KMS-11 (cell line): ENCODE results near the gene DGCR6L.
"Not testable (repeated sequence)": the region's sequence is repeated elsewhere in the genome, so short reads cannot be mapped to it uniquely, and the experiment has no call there.

Source experiments
- H2AFZ ChIP-seq: fragments of 200-600 bp; sonication (generic); 2 replicates; pipeline ENCODE4 v1.6.1; 2016; ENCODE audit warnings: antibody characterized with exemption, mixed run types, low read depth
- H3K27ac ChIP-seq: fragments of 200-600 bp; sonication (generic); 2 replicates; pipeline ENCODE4 v1.6.1; 2016; ENCODE audit warnings: mild to moderate bottlenecking, mixed run types
- H3K27me3 ChIP-seq: fragments of 200-600 bp; sonication (generic); 2 replicates; pipeline ENCODE4 v1.6.1; 2017; ENCODE audit warnings: mild to moderate bottlenecking, low read depth, mixed run types, moderate library complexity; ENCODE audit not compliant: insufficient read depth
- H3K36me3 ChIP-seq: fragments of 200-600 bp; sonication (generic); 2 replicates; pipeline ENCODE4 v1.6.1; 2017; ENCODE audit warnings: mild to moderate bottlenecking, mixed run types; ENCODE audit not compliant: insufficient read depth
- H3K4me1 ChIP-seq: fragments of 200-600 bp; sonication (generic); 2 replicates; pipeline ENCODE4 v1.6.1; 2016; ENCODE audit warnings: mild to moderate bottlenecking, low read depth, mixed run types; ENCODE audit not compliant: poor library complexity, severe bottlenecking
- H3K4me2 ChIP-seq: fragments of 200-600 bp; sonication (generic); 2 replicates; pipeline ENCODE4 v1.7.0; 2016; ENCODE audit warnings: mild to moderate bottlenecking, mixed run types
- H3K4me3 ChIP-seq: fragments of 200-600 bp; sonication (generic); IDR thresholded peaks from 2 replicates; pipeline ENCODE4 v1.6.1; 2017; ENCODE audit warnings: low read depth, low read length, mixed read lengths; ENCODE audit not compliant: insufficient read depth
- H3K79me2 ChIP-seq: fragments of 200-600 bp; sonication (generic); 2 replicates; pipeline ENCODE4 v1.6.1; 2016; ENCODE audit warnings: low read depth, mixed run types; ENCODE audit not compliant: insufficient read depth
- H3K9ac ChIP-seq: fragments of 200-600 bp; sonication (generic); 2 replicates; pipeline ENCODE4 v1.6.1; 2016; ENCODE audit warnings: mild to moderate bottlenecking, mixed run types
- H4K20me1 ChIP-seq: fragments of 200-600 bp; sonication (generic); 2 replicates; pipeline ENCODE4 v1.6.1; 2016; ENCODE audit warnings: mild to moderate bottlenecking, mixed run types; ENCODE audit not compliant: insufficient read depth
- TF ChIP-seq, protein P1 (sequence below): fragments of 200-600 bp; sonication (generic); conservative IDR thresholded peaks from 2 replicates; pipeline ENCODE4 v1.6.1; 2017; ENCODE audit warnings: low read depth, mild to moderate bottlenecking, antibody characterized with exemption, low read length, moderate library complexity, mixed read lengths

The DGCR6L gene

GRCh38 chr22:20279662-20280134 is 40.2 kb downstream of the DGCR6L start:
- no peak overlapping the region for H2AFZ ChIP-seq
- no peaks in the 10 kb centered on the region for H4K20me1 ChIP-seq
- H3K4me1 ChIP-seq, result no peaks in the 10 kb centered on the region
- H3K4me2 ChIP-seq, result no peak overlapping the region
- H3K27me3 ChIP-seq, result peaks cover 38% of the 10 kb centered on the region; the same call in 1 of the 2 replicates
- TF ChIP-seq, protein P1, sequence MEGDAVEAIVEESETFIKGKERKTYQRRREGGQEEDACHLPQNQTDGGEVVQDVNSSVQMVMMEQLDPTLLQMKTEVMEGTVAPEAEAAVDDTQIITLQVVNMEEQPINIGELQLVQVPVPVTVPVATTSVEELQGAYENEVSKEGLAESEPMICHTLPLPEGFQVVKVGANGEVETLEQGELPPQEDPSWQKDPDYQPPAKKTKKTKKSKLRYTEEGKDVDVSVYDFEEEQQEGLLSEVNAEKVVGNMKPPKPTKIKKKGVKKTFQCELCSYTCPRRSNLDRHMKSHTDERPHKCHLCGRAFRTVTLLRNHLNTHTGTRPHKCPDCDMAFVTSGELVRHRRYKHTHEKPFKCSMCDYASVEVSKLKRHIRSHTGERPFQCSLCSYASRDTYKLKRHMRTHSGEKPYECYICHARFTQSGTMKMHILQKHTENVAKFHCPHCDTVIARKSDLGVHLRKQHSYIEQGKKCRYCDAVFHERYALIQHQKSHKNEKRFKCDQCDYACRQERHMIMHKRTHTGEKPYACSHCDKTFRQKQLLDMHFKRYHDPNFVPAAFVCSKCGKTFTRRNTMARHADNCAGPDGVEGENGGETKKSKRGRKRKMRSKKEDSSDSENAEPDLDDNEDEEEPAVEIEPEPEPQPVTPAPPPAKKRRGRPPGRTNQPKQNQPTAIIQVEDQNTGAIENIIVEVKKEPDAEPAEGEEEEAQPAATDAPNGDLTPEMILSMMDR, result no peak
- H3K27ac ChIP-seq, result no peak overlapping the region
- no peaks in the 10 kb centered on the region for H3K79me2 ChIP-seq
- no peak overlapping the region for H3K4me3 ChIP-seq
- H3K9ac ChIP-seq, result no peak overlapping the region
- H3K36me3 ChIP-seq, result no peaks in the 10 kb centered on the region

DNA sequence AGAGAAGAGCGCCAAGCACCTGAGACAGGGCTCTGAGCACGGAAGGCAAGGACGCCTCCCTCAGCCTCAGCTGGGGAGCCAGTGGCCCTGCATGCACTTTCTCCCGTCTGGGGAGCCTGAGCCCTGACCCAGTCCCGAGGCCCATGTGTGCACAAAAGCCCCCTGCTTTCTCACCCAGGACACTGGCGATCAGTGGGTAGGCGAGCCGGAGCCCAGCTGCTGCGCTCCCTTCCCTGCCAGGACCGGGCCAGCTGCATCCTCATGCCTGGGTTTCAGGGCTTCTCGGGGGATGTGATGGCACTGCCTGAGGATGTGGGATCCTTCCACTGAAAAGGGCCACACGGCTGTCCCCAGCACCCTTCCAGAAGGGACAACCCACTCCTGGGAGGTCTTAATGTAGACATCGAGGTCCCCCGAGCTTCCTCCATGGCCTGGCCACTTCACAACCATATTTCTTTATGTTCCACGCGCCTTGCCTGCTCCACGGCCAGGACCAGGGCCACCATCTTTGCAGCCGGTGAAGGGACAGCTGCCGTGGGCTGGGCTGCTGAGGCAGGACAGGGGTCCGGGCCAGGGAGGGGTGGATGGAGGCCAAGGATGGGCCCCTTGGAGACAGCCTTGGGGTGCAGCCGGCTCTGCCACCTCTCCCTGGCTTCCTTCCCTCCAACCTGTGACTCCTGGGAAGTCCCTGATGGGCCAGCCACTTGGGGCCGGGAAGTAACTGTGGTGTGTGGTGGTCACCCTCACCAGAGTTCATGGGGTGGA is 41.0 kb downstream of the DGCR6L start:
- not testable (repeated sequence) for H3K4me3 ChIP-seq, H3K27ac ChIP-seq, H2AFZ ChIP-seq, H3K4me2 ChIP-seq, H4K20me1 ChIP-seq, H3K79me2 ChIP-seq, H3K36me3 ChIP-seq, H3K9ac ChIP-seq, H3K4me1 ChIP-seq
- peaks cover 42% of the 10 kb centered on the region; the same call in 1 of the 2 replicates for H3K27me3 ChIP-seq

- not testable (repeated sequence) for H3K27ac ChIP-seq, H3K4me2 ChIP-seq, H3K36me3 ChIP-seq, H3K4me3 ChIP-seq, H4K20me1 ChIP-seq, H3K4me1 ChIP-seq, H2AFZ ChIP-seq, H3K79me2 ChIP-seq, H3K9ac ChIP-seq
- H3K27me3 ChIP-seq, result peaks cover 44% of the 10 kb centered on the region; the same call in 1 of the 2 replicates
These were observed 41.8 kb downstream of the DGCR6L start for GRCh38 chr22:20277936-20278635.

DNA sequence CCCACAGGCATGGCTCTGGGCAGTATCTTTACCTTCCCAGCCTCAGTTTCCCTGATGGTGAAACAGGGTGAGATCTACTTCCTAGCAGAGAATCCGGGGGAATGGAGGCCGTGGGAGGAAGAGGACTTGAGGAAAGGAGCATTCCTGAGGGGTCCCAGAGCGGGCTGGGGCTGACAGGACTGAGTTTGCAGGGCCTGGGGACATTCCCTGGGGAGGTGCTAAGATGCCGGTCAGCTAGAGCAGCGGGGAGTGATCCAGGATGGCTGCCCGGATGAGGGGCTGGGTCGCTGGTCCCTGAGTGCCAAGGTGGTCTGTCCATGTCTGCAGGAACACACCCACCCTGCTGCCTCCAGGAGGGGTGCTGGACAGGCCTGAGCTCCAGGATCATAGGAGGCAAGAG is 43.4 kb downstream of the DGCR6L start:
- TF ChIP-seq, protein P1, result no peak
- no peaks in the 10 kb centered on the region for H3K79me2 ChIP-seq
- no peak overlapping the region for H3K4me3 ChIP-seq
- H4K20me1 ChIP-seq, result no peaks in the 10 kb centered on the region
- no peaks in the 10 kb centered on the region for H3K4me1 ChIP-seq
- no peak overlapping the region for H3K27ac ChIP-seq
- H2AFZ ChIP-seq, result no peak overlapping the region
- H3K36me3 ChIP-seq, result no peaks in the 10 kb centered on the region
- no peak overlapping the region for H3K9ac ChIP-seq
- H3K4me2 ChIP-seq, result no peak overlapping the region
- peaks cover 45% of the 10 kb centered on the region; the same call in 1 of the 2 replicates for H3K27me3 ChIP-seq

DNA sequence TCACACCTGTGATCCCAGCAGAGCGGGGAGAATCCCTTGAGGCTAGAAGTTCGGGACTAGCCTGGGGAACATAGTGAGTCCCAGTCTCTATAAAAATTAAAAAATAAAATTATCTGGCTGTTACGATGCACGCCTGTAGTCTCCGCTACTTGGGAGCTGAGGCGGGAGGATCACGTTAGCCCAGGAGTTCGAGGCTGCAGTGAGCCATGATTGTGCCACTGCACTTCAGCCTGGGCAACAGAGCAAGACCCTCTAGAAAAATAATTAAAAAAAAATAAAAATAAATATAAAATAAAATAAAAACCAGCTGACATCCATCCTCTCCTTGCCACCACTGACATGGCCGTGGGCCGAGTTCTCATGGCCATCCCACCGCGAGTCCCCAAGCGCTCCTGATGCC is 44.0 kb downstream of the DGCR6L start:
- no peak overlapping the region for H3K9ac ChIP-seq
- H2AFZ ChIP-seq, result no peak overlapping the region
- no peaks in the 10 kb centered on the region for H3K4me1 ChIP-seq
- no peak overlapping the region for H3K27ac ChIP-seq
- H3K36me3 ChIP-seq, result no peaks in the 10 kb centered on the region
- H3K4me3 ChIP-seq, result no peak overlapping the region
- peaks cover 44% of the 10 kb centered on the region; the same call in 1 of the 2 replicates for H3K27me3 ChIP-seq
- H3K79me2 ChIP-seq, result no peaks in the 10 kb centered on the region
- H4K20me1 ChIP-seq, result no peaks in the 10 kb centered on the region
- H3K4me2 ChIP-seq, result no peak overlapping the region
- TF ChIP-seq, protein P1, result no peak

DNA sequence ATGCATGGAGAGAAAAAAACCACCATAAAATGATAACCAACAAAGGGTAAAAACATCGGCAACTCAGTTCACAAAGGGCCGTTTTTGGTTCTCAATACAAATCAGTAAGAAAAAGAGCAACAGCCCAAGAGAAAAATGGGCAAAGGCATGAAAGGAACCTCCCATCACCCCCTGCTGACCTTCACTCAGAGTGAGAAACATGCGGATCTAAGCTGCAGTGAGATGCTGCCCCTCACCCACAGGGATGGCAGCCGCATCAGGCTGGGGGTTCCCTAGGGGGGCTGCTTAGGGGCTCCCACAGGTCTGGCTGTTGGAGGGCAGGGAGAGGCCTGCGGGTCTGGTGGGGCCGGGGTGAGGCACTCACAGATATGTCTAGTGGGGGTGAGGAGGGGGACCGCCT is 44.5 kb downstream of the DGCR6L start:
- not testable (repeated sequence) for H3K36me3 ChIP-seq, H3K4me2 ChIP-seq, H3K9ac ChIP-seq, H3K4me1 ChIP-seq, H4K20me1 ChIP-seq, H3K79me2 ChIP-seq, H3K27ac ChIP-seq, H3K4me3 ChIP-seq, H2AFZ ChIP-seq
- H3K27me3 ChIP-seq, result peaks cover 41% of the 10 kb centered on the region; the same call in 1 of the 2 replicates

GRCh38 chr22:20274374-20274773 is 45.5 kb downstream of the DGCR6L start:
- not testable (repeated sequence) for H3K27ac ChIP-seq, H3K9ac ChIP-seq, H3K79me2 ChIP-seq, H3K4me3 ChIP-seq, H2AFZ ChIP-seq, H3K4me1 ChIP-seq, H4K20me1 ChIP-seq, H3K36me3 ChIP-seq, H3K4me2 ChIP-seq
- peaks cover 41% of the 10 kb centered on the region; the same call in 1 of the 2 replicates for H3K27me3 ChIP-seq
